ENCODE results near the gene PIK3C2B. TPM values are rescaled to one million over a fixed set of nuclear protein-coding genes. Genes with fewer than 3 reads are reported as not detected.

PIK3C2B gene
- total RNA-seq, 1 experiment from 2014 or later: 17.4 TPM

DNA sequence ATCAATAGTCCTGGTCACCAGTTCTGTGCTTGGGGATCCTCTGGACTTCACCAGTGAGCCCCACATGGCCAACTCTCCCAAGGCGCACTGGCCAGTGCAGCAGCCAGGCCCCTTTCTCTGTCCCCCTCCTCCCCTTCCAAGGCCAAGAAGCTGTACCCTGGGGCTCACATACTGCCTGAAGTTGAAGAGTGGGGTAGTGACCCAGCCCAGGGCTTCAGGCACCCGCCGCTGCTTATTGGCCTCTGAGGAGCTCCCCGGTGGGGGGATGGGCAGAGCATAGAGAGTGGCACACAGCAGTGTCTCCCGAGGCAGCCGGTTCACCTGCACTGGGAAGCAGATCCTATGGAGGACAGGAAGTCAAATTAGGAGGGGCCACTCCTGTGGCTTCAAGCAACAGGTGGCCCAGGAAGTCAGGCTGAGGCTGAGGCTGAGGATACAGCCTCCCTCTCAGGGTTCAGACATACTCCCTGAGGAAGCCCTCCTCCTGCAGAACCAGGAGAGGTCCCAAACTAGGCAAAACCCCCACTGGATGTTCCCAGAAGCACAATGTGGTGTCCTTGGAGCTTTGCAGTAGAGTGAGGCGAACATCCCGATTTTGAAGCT is 44.8 kb downstream of the PIK3C2B start:
- Histone ChIP-seq H3K79me2 (ENCODE audit: insufficient read depth, low read length) (no peaks in the 10 kb centered on the region), H3K4me3 (replicated peaks in 1 of 2; ENCODE audit: low read depth in 1 of 2, low read length in 2 of 2) (no peak overlapping the region), H3K9ac (ENCODE audit: low read length) (no peak overlapping the region), H3K4me2 (ENCODE audit: low read length) (peak overlapping the region; percentile 47; the same call in 1 of the 2 replicates), H3K4me1 (ENCODE audit: control insufficient read depth in 1 of 2, insufficient read depth in 2 of 2, low read length in 2 of 2) (peaks cover 17 to 45% of the 10 kb centered on the region in 2 experiments), H3K9me3 (ENCODE audit: control insufficient read depth in 1 of 2, insufficient read depth in 1 of 2, low read depth in 1 of 2, low read length in 2 of 2) (no peaks in the 10 kb centered on the region), H3K27me3 (ENCODE audit: insufficient read depth, low read length) (no peaks in the 10 kb centered on the region), H3K27ac (ENCODE audit: low read depth, low read length) (no peak overlapping the region), H4K20me1 (ENCODE audit: insufficient read depth) (no peaks in the 10 kb centered on the region), H3K36me3 (ENCODE audit: control insufficient read depth in 1 of 2, insufficient read depth in 2 of 2, low read length in 2 of 2) (no peaks in the 10 kb centered on the region), H3K9me2 (ENCODE audit: insufficient read depth) (no peaks in the 10 kb centered on the region), H2AFZ (ENCODE audit: low read depth, low read length, poor library complexity, severe bottlenecking) (no peak overlapping the region)
- BruUV-seq (replicated peaks): TSS peak; percentile 31
- TF ChIP-seq SIN3A (IDR thresholded peaks at IDR 0.05; ENCODE audit: low read depth) (no peak), ZNF274 (IDR thresholded peaks at IDR 0.05; ENCODE audit: low read depth, low read length) (no peak)
- ChIA-PET RAD21 (ENCODE audit: low non-redundant PET in 1 of 2, low total read pairs in 2 of 2, uncharacterized antibody in 2 of 2, unreplicated experiment in 2 of 2) (no interaction called here), CTCF (interaction anchor here (1.3 to 1.5 kb wide), 3 partner anchors 19 to 53 kb away, joined by 3 to 4 read pairs (median 3); no protein-coding TSS in a partner anchor), POLR2A (interaction anchor here (0.5 kb wide), 1 partner anchor 598 kb away, joined by 4 read pairs; no protein-coding TSS in a partner anchor)
- no peak for DNase-seq (ENCODE audit: low read depth, low spot score)
- ATAC-seq: no peak
- intact Hi-C loops (cut with micrococcal nuclease): loop anchor here (5.0 kb wide), 1 partner anchor 358 kb away; no protein-coding TSS in a partner anchor

DNA sequence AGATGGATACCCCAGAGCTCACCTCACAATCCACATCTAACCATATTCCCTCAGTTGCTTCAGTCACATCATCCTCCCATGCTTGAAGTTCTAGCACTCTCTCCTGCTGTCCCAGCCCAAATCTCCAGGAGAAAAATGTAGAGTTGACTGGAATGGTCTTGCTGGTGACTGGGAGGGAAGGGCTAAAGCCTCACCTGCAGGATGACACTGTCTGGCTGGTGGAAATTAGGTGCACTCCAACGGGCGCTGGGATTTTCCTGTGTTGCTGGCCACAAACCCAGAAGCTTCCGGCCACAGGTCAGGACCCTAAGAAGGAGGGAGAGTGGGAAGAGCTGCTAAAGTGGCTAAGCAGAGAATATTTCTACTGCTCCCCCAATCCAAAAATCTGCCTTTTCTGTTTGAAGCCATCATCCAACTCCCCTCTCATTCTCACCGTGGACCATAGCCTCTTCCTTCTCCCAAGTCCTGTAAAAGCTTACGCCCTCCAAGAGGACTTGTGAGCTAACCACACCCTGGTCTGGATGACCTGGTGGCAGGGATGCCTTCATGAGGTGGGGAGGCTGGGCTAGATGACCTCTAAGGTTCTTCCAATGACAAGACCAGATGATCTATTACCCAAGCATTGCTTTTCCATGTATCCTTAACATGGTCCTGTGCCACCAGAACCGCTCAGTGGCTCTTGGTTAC is 45.5 kb downstream of the PIK3C2B start:
- Histone ChIP-seq H3K9me2 (ENCODE audit: insufficient read depth) (no peaks in the 10 kb centered on the region), H4K20me1 (ENCODE audit: insufficient read depth) (no peaks in the 10 kb centered on the region), H3K79me2 (ENCODE audit: insufficient read depth, low read length) (no peaks in the 10 kb centered on the region), H3K9ac (ENCODE audit: low read length) (no peak overlapping the region), H3K4me3 (replicated peaks in 1 of 2; ENCODE audit: low read depth in 1 of 2, low read length in 2 of 2) (no peak overlapping the region), H3K4me2 (ENCODE audit: low read length) (peak overlapping the region; percentile 34; the same call in 1 of the 2 replicates), H3K9me3 (ENCODE audit: control insufficient read depth in 1 of 2, insufficient read depth in 1 of 2, low read depth in 1 of 2, low read length in 2 of 2) (no peaks in the 10 kb centered on the region), H2AFZ (ENCODE audit: low read depth, low read length, poor library complexity, severe bottlenecking) (no peak overlapping the region), H3K36me3 (ENCODE audit: control insufficient read depth in 1 of 2, insufficient read depth in 2 of 2, low read length in 2 of 2) (peaks cover 0 to 2% of the 10 kb centered on the region in 2 experiments; a peak in 1 of 4 replicates), H3K27me3 (ENCODE audit: insufficient read depth, low read length) (no peaks in the 10 kb centered on the region), H3K27ac (ENCODE audit: low read depth, low read length) (no peak overlapping the region), H3K4me1 (ENCODE audit: control insufficient read depth in 1 of 2, insufficient read depth in 2 of 2, low read length in 2 of 2) (peaks cover 17 to 45% of the 10 kb centered on the region in 2 experiments)
- no TSS peak for BruUV-seq (replicated peaks)
- CTCF ChIA-PET: interaction anchor here (1.3 to 3.1 kb wide), 4 partner anchors 18 to 54 kb away, joined by 3 to 17 read pairs (median 4); no protein-coding TSS in a partner anchor
- RAD21 ChIA-PET (ENCODE audit: low non-redundant PET in 1 of 2, low total read pairs in 2 of 2, uncharacterized antibody in 2 of 2, unreplicated experiment in 2 of 2): interaction anchor here in 1 of 2 experiments (1.3 kb wide), 1 partner anchor 54 kb away, joined by 5 read pairs; no protein-coding TSS in a partner anchor
- POLR2A ChIA-PET: interaction anchor here (0.5 to 1.1 kb wide), 2 partner anchors 18 to 598 kb away, joined by 3 to 4 read pairs; no protein-coding TSS in a partner anchor
- ATAC-seq (no peak), DNase-seq (ENCODE audit: low read depth, low spot score) (no peak)
- intact Hi-C loops (cut with micrococcal nuclease): loop anchor here (1.0 to 5.0 kb wide), 2 partner anchors 45 to 358 kb away; partner anchors contain the start of gene PIK3C2B
- no peak for TF ChIP-seq FOSL1 (IDR thresholded peaks at IDR 0.05; ENCODE audit: low read depth)
- TF ChIP-seq SRF (IDR thresholded peaks at IDR 0.05; ENCODE audit: low read depth): no peak
- no peak for TF ChIP-seq JUND (IDR thresholded peaks at IDR 0.05)
- no peak for TF ChIP-seq ELF1 (IDR thresholded peaks at IDR 0.05; ENCODE audit: borderline replicate concordance, low read depth)
- TF ChIP-seq SP1 (IDR thresholded peaks at IDR 0.05; ENCODE audit: low read depth): no peak
- TF ChIP-seq ATF3 (IDR thresholded peaks at IDR 0.05): no peak
- TF ChIP-seq POLR2AphosphoS5 (IDR thresholded peaks at IDR 0.05; ENCODE audit: low read depth, low read length): no peak
- no peak for TF ChIP-seq RAD21 (IDR thresholded peaks at IDR 0.05; ENCODE audit: low read depth)
- TF ChIP-seq, protein P1, sequence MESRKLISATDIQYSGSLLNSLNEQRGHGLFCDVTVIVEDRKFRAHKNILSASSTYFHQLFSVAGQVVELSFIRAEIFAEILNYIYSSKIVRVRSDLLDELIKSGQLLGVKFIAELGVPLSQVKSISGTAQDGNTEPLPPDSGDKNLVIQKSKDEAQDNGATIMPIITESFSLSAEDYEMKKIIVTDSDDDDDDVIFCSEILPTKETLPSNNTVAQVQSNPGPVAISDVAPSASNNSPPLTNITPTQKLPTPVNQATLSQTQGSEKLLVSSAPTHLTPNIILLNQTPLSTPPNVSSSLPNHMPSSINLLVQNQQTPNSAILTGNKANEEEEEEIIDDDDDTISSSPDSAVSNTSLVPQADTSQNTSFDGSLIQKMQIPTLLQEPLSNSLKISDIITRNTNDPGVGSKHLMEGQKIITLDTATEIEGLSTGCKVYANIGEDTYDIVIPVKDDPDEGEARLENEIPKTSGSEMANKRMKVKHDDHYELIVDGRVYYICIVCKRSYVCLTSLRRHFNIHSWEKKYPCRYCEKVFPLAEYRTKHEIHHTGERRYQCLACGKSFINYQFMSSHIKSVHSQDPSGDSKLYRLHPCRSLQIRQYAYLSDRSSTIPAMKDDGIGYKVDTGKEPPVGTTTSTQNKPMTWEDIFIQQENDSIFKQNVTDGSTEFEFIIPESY (IDR thresholded peaks at IDR 0.05; ENCODE audit: extremely low read depth, insufficient replicate concordance, low read length): no peak
- TF ChIP-seq ZFX (IDR thresholded peaks at IDR 0.05): no peak
- no peak for TF ChIP-seq EZH2 (IDR thresholded peaks at IDR 0.05)
- TF ChIP-seq SIN3A (IDR thresholded peaks at IDR 0.05; ENCODE audit: low read depth): no peak
- no peak for TF ChIP-seq EZH2phosphoT487 (IDR thresholded peaks at IDR 0.05; ENCODE audit: borderline replicate concordance)
- no peak for TF ChIP-seq CEBPB (IDR thresholded peaks at IDR 0.05; ENCODE audit: low read depth)
- no peak for TF ChIP-seq TCF7L2 (IDR thresholded peaks at IDR 0.05; ENCODE audit: borderline replicate concordance, extremely low read depth, insufficient read depth, insufficient read length)
